GM10248 (cell line): Measurements from ENCODE around the gene HASPIN.

ENCODE experiments used
- CTCF ChIA-PET: fragments of 300-600 bp; sonication (Branson Sonifier 250); formaldehyde crosslinking; extraction: SDS; loops from one replicate; lab custom pipeline; 2021; ENCODE audit warnings: antibody characterized with exemption; lab: Yijun Ruan, JAX
- POLR2A ChIA-PET: fragments of 350-650 bp; sonication (Branson Sonifier 250); formaldehyde crosslinking; extraction: SDS; loops from one replicate; lab custom pipeline; 2020; ENCODE audit warnings: antibody characterized with exemption; lab: Yijun Ruan, JAX
- DNase-seq: peaks from one replicate; pipeline ENCODE4 v3.0.0; 2012; ENCODE audit errors: extremely low spot score
- TF ChIP-seq, protein P1 (sequence below): IDR thresholded peaks from 2 replicates; pipeline ENCODE4 v1.5.1; 2012; ENCODE audit warnings: mild to moderate bottlenecking, low read depth; ENCODE audit errors: extremely low read depth, missing control alignments, control extremely low read depth

HASPIN gene

DNA sequence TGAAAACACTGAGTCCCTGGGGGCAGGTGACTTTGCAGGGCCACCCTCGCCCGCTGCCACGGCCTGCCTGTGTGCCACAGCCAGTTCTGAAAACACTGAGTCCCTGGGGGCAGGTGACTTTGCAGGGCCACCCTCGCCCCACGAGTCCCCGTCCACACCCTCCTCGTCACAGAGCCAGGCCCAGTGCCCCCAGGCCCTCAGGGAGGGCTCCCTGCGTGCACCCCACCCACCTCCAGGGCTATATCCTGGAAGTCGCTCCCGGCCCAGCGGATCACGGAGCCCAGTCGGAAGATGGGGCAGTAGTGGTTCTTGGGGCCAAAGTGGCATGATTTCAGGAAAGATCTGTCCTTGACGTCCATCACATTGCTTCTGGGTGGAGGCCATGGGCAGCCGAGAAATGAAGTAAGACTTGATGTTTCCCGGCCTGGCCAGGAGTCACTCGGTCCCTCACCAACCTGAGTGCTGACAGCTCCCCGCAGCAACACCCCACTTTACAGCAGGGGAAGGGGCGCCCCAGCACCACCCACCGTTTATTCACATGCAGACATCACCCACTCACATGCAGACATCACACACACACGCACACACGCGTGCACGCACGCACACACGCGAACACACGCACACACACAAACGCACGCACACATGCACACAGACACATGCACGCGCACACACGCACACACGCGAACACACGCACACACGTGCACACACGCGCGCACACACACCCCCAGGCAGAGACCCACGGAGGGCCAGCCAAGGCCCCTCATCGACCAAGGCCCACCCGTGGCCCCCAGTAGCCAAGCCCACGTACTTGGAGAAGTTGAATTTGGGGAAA lies 34.2 kb upstream of the HASPIN start:
- TF ChIP-seq, protein P1, sequence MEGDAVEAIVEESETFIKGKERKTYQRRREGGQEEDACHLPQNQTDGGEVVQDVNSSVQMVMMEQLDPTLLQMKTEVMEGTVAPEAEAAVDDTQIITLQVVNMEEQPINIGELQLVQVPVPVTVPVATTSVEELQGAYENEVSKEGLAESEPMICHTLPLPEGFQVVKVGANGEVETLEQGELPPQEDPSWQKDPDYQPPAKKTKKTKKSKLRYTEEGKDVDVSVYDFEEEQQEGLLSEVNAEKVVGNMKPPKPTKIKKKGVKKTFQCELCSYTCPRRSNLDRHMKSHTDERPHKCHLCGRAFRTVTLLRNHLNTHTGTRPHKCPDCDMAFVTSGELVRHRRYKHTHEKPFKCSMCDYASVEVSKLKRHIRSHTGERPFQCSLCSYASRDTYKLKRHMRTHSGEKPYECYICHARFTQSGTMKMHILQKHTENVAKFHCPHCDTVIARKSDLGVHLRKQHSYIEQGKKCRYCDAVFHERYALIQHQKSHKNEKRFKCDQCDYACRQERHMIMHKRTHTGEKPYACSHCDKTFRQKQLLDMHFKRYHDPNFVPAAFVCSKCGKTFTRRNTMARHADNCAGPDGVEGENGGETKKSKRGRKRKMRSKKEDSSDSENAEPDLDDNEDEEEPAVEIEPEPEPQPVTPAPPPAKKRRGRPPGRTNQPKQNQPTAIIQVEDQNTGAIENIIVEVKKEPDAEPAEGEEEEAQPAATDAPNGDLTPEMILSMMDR = no peak
- ChIA-PET POLR2A (no interaction called here), CTCF (no interaction called here)
- no peak for DNase-seq

DNA sequence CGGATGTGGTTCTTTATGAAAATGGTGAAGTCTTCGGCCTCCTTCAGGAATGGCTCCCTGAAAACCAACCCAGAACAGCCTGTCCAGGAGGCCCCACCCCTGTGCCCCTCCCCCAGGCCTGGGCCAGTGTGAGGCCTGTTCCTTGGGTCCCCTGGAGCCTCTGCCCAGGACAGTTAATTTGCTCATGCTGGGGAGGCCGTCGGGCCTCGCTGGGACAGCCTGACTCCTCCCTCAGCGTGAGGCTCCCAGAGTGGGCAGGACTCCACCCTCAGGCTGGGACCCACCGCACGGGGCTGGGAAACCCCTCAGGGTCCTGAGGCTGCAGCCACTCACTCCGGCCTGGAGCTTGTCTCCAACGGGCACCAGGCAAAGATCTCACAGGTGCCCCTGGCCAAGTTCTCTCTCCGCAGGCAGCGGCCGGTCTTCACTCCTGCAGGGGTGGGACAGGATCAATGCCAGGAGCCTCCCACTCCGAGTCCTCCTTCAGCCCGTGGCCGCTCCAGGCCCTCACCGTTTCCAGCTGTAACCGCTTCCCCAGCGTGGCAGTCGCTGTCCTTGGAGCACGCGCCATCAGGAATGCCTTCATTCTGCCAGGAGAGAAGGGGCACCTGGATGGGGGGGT lies 33.5 kb upstream of the HASPIN start:
- TF ChIP-seq, protein P1 = no peak
- no peak for DNase-seq
- CTCF ChIA-PET = no interaction called here
- POLR2A ChIA-PET = no interaction called here

DNA sequence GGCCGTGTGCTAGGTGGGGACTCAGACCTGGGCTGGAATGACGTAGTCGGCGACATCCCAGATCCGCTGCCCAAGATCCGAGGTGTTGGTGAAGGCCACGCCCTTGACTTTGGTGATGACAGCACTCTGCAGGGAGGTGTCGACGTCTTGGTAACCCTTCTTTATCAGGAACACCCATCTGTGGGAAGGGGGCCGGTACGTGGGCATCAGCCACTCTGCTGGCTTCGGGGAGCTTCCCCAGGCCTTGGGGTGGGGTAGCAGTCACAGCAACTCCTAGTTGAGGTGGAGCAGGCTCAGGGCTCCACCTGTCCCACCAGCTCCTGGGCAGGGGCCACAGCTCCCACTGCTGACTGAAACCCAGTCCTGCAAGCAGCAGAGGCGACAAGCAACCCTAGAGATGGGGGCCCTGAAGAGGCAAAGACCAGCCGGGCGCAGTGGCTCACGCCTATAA lies 32.1 kb upstream of the HASPIN start:
- DNase-seq = no peak
- TF ChIP-seq, protein P1 = peak; percentile 18
- ChIA-PET CTCF (interaction anchor here (2.1 kb wide), 1 partner anchor 9 kb away, joined by 6 read pairs; no protein-coding TSS in a partner anchor), POLR2A (no interaction called here)

DNA sequence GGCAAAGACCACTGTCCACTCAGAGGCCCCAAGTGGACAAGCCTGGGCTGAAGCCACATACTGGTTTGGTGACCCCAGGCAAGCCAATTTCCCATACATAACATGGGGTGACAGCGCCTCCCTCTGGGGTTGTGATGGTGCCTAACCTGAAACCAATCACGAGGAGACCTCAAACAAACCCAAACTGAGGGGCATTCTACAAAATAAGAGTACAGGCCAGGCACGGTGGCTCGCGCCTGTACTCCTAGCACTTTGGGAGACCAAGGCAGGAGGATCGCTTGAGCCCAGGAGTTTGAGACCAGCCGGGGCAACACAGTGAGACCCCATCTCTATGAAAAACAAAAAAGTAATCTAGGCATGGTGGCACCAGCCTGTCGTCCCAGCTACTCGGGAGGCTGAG lies 31.4 kb upstream of the HASPIN start:
- DNase-seq = no peak
- ChIA-PET CTCF (interaction anchor here (2.1 kb wide), 1 partner anchor 10 kb away, joined by 6 read pairs; no protein-coding TSS in a partner anchor), POLR2A (no interaction called here)
- TF ChIP-seq, protein P1 = no peak

DNA sequence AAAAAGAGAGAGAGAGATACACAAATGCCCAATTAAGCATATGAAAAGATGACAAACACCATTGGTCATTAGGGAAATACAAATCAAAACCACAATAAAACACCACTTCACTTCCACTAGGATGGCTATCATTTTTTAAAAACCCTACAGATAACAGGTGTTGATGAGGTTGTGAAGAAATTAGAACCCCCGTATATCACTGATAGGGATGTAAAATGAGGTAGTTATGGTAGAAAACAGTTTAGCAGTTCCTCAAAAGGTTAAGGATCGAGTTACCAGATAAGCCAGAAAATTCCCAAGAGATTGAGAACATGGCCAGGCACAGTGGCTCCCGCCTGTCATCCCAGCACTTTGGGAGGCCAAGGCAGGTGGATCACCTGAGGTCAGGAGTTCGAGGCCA lies 30.6 kb upstream of the HASPIN start:
- TF ChIP-seq, protein P1 = no peak
- DNase-seq = no peak
- CTCF ChIA-PET = interaction anchor here (2.1 to 3.1 kb wide), 3 partner anchors 11 to 18 kb away, joined by 5 to 11 read pairs (median 6); no protein-coding TSS in a partner anchor
- POLR2A ChIA-PET = no interaction called here

DNA sequence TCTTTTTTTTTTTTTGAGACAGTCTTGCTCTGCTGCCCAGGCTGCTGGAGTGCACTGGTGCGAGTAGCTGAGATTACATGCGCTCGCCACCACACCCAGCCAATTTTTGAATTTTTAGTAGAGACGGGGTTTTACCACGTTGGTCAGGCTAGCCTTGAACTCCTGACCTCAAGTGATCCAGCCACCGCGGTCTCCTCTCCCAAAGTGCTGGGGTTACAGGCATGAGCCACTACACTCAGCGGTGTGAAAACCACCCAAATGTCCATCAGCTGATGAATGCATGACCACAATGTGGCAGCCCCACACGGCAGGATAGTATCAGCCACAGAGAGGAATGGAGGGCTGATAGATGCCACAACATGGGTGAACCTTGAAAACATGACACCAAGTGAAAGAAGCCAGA lies 29.9 kb upstream of the HASPIN start:
- no peak for DNase-seq
- ChIA-PET CTCF (interaction anchor here (0.7 to 3.1 kb wide), 4 partner anchors 11 to 28 kb away, joined by 3 to 11 read pairs (median 4); no protein-coding TSS in a partner anchor), POLR2A (no interaction called here)
- TF ChIP-seq, protein P1 = no peak
